ENCODE measurements around the gene THAP4. TPM values are rescaled to one million over a fixed set of nuclear protein-coding genes. Genes with fewer than 3 reads are reported as not detected.
"Not testable (repeated sequence)": the region's sequence is repeated elsewhere in the genome, so short reads cannot be mapped to it uniquely, and the experiment has no call there.

The THAP4 gene
- total RNA-seq, 2 experiments from 2014 or later: 45.1 to 48.9 TPM

DNA sequence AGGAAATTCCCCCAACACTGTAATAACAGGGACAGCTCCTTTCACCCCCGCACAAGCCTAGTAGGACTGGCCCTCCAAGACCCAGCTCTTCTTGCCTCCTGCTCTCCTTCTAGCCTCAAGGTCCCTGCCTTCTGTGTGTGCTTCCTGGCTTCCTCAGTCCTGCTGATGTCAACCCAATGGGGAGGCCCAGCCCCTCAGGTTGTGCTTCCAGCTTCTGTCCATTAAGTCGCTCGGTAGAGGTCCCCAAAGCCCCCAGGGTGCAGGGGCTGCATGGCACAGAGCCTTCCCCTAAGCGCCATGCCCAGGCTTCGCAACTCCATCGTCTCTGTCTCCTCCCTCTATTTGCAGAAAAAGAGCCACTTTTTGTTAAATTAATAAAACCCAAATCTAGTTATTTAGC lies 39.4 kb downstream of the THAP4 start:
- Mint-ChIP-seq H3K9me3 (no peaks in the 10 kb centered on the region), H3K27me3 (no peaks in the 10 kb centered on the region), H3K36me3 (ENCODE audit: low read depth) (peaks cover 29% of the 10 kb centered on the region), H3K4me1 (ENCODE audit: low read depth) (no peaks in the 10 kb centered on the region), H3K27ac (no peak overlapping the region), H3K4me3 (no peak overlapping the region)
- TF ChIP-seq, protein P1, sequence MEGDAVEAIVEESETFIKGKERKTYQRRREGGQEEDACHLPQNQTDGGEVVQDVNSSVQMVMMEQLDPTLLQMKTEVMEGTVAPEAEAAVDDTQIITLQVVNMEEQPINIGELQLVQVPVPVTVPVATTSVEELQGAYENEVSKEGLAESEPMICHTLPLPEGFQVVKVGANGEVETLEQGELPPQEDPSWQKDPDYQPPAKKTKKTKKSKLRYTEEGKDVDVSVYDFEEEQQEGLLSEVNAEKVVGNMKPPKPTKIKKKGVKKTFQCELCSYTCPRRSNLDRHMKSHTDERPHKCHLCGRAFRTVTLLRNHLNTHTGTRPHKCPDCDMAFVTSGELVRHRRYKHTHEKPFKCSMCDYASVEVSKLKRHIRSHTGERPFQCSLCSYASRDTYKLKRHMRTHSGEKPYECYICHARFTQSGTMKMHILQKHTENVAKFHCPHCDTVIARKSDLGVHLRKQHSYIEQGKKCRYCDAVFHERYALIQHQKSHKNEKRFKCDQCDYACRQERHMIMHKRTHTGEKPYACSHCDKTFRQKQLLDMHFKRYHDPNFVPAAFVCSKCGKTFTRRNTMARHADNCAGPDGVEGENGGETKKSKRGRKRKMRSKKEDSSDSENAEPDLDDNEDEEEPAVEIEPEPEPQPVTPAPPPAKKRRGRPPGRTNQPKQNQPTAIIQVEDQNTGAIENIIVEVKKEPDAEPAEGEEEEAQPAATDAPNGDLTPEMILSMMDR (IDR thresholded peaks at IDR 0.05): no peak
- POLR2A ChIA-PET: interaction anchor here (1.0 kb wide), 1 partner anchor 107 kb away, joined by 3 read pairs; no protein-coding TSS in a partner anchor
- DNase-seq: no peak
- CTCF ChIA-PET: interaction anchor here (1.9 kb wide), 1 partner anchor 13 kb away, joined by 6 read pairs; no protein-coding TSS in a partner anchor
- intact Hi-C loops (cut with micrococcal nuclease): no loop called here
- no peak for ATAC-seq

DNA sequence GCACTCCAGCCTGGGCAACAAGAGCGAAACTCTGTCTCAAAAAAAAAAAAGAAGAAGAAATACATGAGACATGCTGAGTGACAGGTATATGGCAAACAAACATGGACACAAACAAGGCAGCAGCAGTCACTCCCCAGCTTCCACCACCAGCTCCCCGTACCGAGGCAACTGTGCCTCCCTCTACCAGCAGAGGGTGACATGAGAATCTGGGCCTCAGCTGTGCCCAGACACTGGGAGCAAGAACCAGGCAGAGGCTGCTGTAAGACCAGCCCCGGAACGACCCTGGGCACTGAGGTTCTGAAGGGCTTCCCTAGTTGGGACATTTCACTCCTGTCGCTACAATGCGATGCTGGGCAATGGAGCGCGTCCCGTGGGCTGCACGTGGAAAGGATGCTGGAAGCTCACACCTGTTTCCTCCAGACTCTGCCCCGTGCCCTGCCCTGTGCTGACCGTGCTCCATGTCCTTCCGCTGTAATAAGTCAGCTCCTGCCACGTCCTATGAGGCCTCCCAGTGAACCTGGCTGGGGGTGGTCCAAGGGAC lies 41.3 kb downstream of the THAP4 start:
- Mint-ChIP-seq H3K27me3 (no peaks in the 10 kb centered on the region), H3K4me1 (ENCODE audit: low read depth) (no peaks in the 10 kb centered on the region), H3K36me3 (ENCODE audit: low read depth) (peaks cover 23% of the 10 kb centered on the region), H3K4me3 (no peak overlapping the region), H3K27ac (no peak overlapping the region), H3K9me3 (no peaks in the 10 kb centered on the region)
- POLR2A ChIA-PET: no interaction called here
- CTCF ChIA-PET: no interaction called here
- TF ChIP-seq, protein P1 (IDR thresholded peaks at IDR 0.05): no peak
- ATAC-seq (no peak), DNase-seq (no peak)
- intact Hi-C loops (cut with micrococcal nuclease): no loop called here

DNA sequence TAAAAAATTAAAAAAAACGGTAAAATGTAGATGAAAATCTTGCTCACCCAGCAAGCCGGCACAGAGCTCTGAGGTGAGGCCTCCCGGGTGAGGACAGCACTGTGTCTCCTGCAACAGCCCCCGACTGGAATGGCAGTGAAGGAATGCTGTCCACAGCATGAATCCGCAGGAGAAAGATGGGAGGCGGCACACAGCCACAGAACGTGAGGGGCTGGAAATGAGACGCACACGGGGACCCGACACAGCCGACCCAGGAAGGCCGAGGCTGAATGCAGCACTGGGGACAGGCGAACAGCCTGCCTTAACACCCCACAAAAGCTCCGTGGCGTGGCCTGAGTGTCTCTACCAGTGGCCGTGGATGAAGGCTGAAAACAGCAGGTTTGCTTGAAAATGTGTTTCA lies 43.7 kb downstream of the THAP4 start:
- intact Hi-C loops (cut with micrococcal nuclease): no loop called here
- POLR2A ChIA-PET: no interaction called here
- ATAC-seq (no peak), DNase-seq (no peak)
- Mint-ChIP-seq H3K27me3 (no peaks in the 10 kb centered on the region), H3K9me3 (peaks cover 5% of the 10 kb centered on the region), H3K4me1 (ENCODE audit: low read depth) (no peaks in the 10 kb centered on the region), H3K27ac (no peak overlapping the region), H3K36me3 (ENCODE audit: low read depth) (peaks cover 23% of the 10 kb centered on the region), H3K4me3 (no peak overlapping the region)
- CTCF ChIA-PET: no interaction called here
- TF ChIP-seq, protein P1 (IDR thresholded peaks at IDR 0.05): no peak

DNA sequence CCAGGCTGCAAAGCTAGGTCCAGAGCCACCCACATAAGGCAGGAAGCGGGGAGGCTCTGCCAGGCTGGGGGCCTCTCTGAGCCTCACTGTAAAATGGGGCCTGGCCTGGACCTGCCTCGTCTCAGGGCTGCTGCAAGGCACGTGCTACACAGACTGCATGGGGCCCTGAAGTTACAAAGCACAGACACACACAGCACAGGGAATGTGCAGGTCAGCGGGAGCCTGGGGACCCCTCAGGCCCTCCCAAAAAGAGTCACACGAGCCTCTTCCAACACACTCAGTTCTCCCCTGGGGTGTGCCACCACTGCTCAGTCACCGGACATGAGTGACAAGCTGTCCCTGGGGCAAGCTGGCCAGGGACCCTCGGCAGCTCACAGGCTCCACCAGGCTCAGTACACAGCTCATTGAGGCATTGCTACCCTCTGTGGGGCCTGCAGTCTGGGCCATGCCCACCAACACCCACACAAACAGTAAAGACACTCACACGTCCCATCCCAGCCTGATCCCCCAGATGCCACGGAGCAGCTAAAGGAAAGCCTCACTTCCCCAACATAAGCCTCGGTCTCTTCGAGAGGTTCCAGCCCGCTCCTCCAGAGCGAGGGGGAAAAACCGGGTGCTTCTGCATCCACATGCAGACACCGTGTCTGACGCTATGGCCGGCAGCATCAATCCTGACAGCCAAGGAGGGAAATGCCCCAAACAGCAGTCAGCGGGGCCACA lies 44.7 kb downstream of the THAP4 start:
- H3K9me3 Mint-ChIP-seq: peaks cover 9% of the 10 kb centered on the region
- ChIA-PET POLR2A (no interaction called here), CTCF (no interaction called here)
- ATAC-seq (no peak), DNase-seq (no peak)
- H3K36me3 Mint-ChIP-seq (ENCODE audit: low read depth): peaks cover 29% of the 10 kb centered on the region
- H3K4me3 Mint-ChIP-seq: no peak overlapping the region
- no peaks in the 10 kb centered on the region for H3K4me1 Mint-ChIP-seq (ENCODE audit: low read depth)
- no peak overlapping the region for H3K27ac Mint-ChIP-seq
- TF ChIP-seq, protein P1 (IDR thresholded peaks at IDR 0.05): no peak
- intact Hi-C loops (cut with micrococcal nuclease): no loop called here
- no peaks in the 10 kb centered on the region for H3K27me3 Mint-ChIP-seq

DNA sequence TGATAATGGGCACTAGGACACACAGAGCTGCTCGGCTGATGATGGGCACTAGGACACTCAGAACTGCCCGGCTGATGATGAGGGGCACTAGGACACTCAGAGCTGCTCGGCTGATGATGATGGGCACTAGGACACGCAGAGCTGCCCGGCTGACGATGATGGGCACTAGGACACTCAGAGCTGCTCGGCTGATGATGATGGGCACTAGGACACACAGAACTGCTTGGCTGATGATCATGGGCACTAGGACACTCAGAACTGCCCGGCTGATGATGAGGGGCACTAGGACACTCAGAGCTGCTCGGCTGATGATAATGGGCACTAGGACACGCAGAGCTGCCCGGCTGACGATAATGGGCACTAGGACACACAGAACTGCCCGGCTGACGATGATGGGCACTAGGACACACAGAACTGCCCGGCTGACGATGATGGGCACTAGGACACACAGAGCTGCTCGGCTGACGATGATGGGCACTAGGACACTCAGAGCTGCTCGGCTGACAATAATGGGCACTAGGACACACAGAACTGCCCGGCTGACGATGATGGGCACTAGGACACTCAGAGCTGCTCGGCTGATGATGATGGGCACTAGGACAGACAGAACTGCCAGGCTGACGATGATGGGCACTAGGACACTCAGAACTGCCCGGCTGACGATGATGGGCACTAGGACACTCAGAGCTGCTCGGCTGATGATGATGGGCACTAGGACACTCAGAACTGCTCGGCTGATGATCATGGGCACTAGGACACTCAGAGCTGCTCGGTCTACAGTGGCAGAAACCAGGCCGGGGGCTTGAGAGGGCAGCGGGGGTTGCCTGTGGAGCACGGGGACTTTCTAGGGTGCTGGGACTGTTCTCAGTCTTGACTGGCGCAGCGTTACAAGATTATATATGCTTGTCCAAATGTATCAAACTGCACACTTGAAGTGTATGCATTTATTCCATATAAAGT lies 46.2 kb downstream of the THAP4 start:
- ATAC-seq; DNase-seq; H3K27ac Mint-ChIP-seq; H3K4me1 Mint-ChIP-seq (ENCODE audit: low read depth); H3K4me3 Mint-ChIP-seq; CTCF ChIA-PET; intact Hi-C loops (cut with micrococcal nuclease); H3K27me3 Mint-ChIP-seq: not testable (repeated sequence)
- peaks cover 39% of the 10 kb centered on the region for H3K36me3 Mint-ChIP-seq (ENCODE audit: low read depth)
- H3K9me3 Mint-ChIP-seq: peaks cover 19% of the 10 kb centered on the region
- POLR2A ChIA-PET: interaction anchor here (1.1 kb wide), 1 partner anchor 15 kb away, joined by 3 read pairs; no protein-coding TSS in a partner anchor

DNA sequence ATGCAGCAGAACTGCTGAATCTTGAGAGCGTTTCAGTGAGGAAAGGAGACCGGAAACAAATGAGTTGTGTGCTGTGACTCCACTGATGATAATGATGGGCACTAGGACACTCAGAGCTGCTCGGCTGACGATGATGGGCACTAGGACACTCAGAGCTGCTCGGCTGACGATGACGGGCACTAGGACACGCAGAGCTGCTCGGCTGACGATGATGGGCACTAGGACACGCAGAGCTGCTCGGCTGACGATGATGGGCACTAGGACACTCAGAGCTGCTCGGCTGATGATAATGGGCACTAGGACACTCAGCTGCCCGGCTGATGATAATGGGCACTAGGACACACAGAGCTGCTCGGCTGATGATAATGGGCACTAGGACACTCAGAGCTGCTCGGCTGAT lies 47.1 kb downstream of the THAP4 start:
- H3K9me3 Mint-ChIP-seq: peaks cover 19% of the 10 kb centered on the region
- H3K27ac Mint-ChIP-seq; H3K4me1 Mint-ChIP-seq (ENCODE audit: low read depth); H3K27me3 Mint-ChIP-seq; DNase-seq; CTCF ChIA-PET; ATAC-seq; intact Hi-C loops (cut with micrococcal nuclease); H3K4me3 Mint-ChIP-seq: not testable (repeated sequence)
- POLR2A ChIA-PET: interaction anchor here (1.1 kb wide), 1 partner anchor 14 kb away, joined by 3 read pairs; no protein-coding TSS in a partner anchor
- H3K36me3 Mint-ChIP-seq (ENCODE audit: low read depth): peaks cover 46% of the 10 kb centered on the region
